ENCODE data around the gene C12orf50. TPM values are rescaled to one million over a fixed set of nuclear protein-coding genes. Genes with fewer than 3 reads are reported as not detected.

Gene C12orf50
- total RNA-seq (10 to 100 TPM; 24.8 to 64.6 TPM), polyA plus RNA-seq (ENCODE audit: insufficient read depth, low read depth, low replicate concordance) (47.0 TPM)
- long read RNA-seq, donor 1, result 0 reads
- long read RNA-seq, donor 2, result 0 reads

- H3K4me3 ChIP-seq, result no peak within 1 kb of the TSS
- no peaks in the 10 kb centered on the region for H3K36me3 ChIP-seq (ENCODE audit: low read depth, missing control alignments)
- H3K27ac ChIP-seq, result no peak within 1 kb of the TSS
- no peaks in the 10 kb centered on the region for H3K9me3 ChIP-seq
- no peaks in the 10 kb centered on the region for H3K27me3 ChIP-seq
- no peak for DNase-seq
- intact Hi-C loops (cut with DNase I; ENCODE audit: low total_unique reads), result no loop called here
- 55 to 62% methylated on average over 3 of the region's 3 CpGs for WGBS, 2 donors
- TF ChIP-seq POLR2A (IDR thresholded peaks at IDR 0.05) (no peak), CTCF (IDR thresholded peaks at IDR 0.05) (no peak)
- H3K4me1 ChIP-seq, result no peaks in the 10 kb centered on the region
Measured at GRCh38 chr12:88029093-88029665, at the start of gene C12orf50. Gene C12orf50, minus strand, starts transcription at chr12:88029401. Its CDS starts 2,439 bp downstream, at chr12:88026962.

- Histone ChIP-seq H3K4me3 (no peak overlapping the region), H3K27ac (no peak overlapping the region), H3K4me1 (no peaks in the 10 kb centered on the region), H3K36me3 (ENCODE audit: low read depth, missing control alignments) (no peaks in the 10 kb centered on the region), H3K9me3 (no peaks in the 10 kb centered on the region), H3K27me3 (no peaks in the 10 kb centered on the region)
- 89 to 96% methylated on average over 9 of the region's 9 CpGs for WGBS, 2 donors
- no peak for DNase-seq
- intact Hi-C loops (cut with DNase I; ENCODE audit: low total_unique reads), result no loop called here
- no peak for TF ChIP-seq POLR2A (IDR thresholded peaks at IDR 0.05)
- no peak for TF ChIP-seq CTCF (IDR thresholded peaks at IDR 0.05)
Measured at GRCh38 chr12:88067301-88067700, 38.1 kb upstream of the C12orf50 start.

- 87 to 94% methylated on average over 2 of the region's 2 CpGs for WGBS, 2 donors
- no peaks in the 10 kb centered on the region for H3K4me1 ChIP-seq
- no peaks in the 10 kb centered on the region for H3K9me3 ChIP-seq
- no peak overlapping the region for H3K4me3 ChIP-seq
- intact Hi-C loops (cut with DNase I; ENCODE audit: low total_unique reads), result no loop called here
- TF ChIP-seq CTCF (IDR thresholded peaks at IDR 0.05), result no peak
- no peak overlapping the region for H3K27ac ChIP-seq
- H3K27me3 ChIP-seq, result no peaks in the 10 kb centered on the region
- H3K36me3 ChIP-seq (ENCODE audit: low read depth, missing control alignments), result no peaks in the 10 kb centered on the region
- DNase-seq, result no peak
Measured at GRCh38 chr12:88063375-88063774, 34.2 kb upstream of the C12orf50 start.

GRCh38 chr12:88062474-88062873 lies 33.3 kb upstream of the C12orf50 start:
- H3K36me3 ChIP-seq (ENCODE audit: low read depth, missing control alignments), result no peaks in the 10 kb centered on the region
- intact Hi-C loops (cut with DNase I; ENCODE audit: low total_unique reads), result no loop called here
- no peak overlapping the region for H3K27ac ChIP-seq
- 90 to 92% methylated on average over 1 of the region's 1 CpG for WGBS, 2 donors
- no peak for DNase-seq
- no peak overlapping the region for H3K4me3 ChIP-seq
- no peak for TF ChIP-seq CTCF (IDR thresholded peaks at IDR 0.05)
- no peak for TF ChIP-seq POLR2A (IDR thresholded peaks at IDR 0.05)
- no peaks in the 10 kb centered on the region for H3K4me1 ChIP-seq
- no peaks in the 10 kb centered on the region for H3K27me3 ChIP-seq
- no peaks in the 10 kb centered on the region for H3K9me3 ChIP-seq

GRCh38 chr12:88058719-88059077 lies 29.5 kb upstream of the C12orf50 start:
- Histone ChIP-seq H3K4me1 (no peaks in the 10 kb centered on the region), H3K4me3 (no peak overlapping the region), H3K27me3 (no peaks in the 10 kb centered on the region), H3K27ac (no peak overlapping the region), H3K36me3 (ENCODE audit: low read depth, missing control alignments) (no peaks in the 10 kb centered on the region), H3K9me3 (no peaks in the 10 kb centered on the region)
- no peak for DNase-seq
- intact Hi-C loops (cut with DNase I; ENCODE audit: low total_unique reads), result no loop called here
- TF ChIP-seq POLR2A (IDR thresholded peaks at IDR 0.05) (no peak), CTCF (IDR thresholded peaks at IDR 0.05) (no peak)
- WGBS, 2 donors, result 87 to 93% methylated on average over 1 of the region's 1 CpG

Data from testis (tissue), 5 donors.